GM12878 (cell line): Measurements from ENCODE around the gene WDR75. TPM values are rescaled to one million over a fixed set of nuclear protein-coding genes. Genes with fewer than 3 reads are reported as not detected.

ENCODE experiments used
- ATAC-seq: fragments of 200-7000 bp; cut with Tn5 transposase; 3 replicates; pipeline ENCODE4 v1.9.1; 2020; ENCODE audit warnings: mild to moderate bottlenecking, moderate library complexity
- BruUV-seq: library from RNA; stranded (reverse); fragments of 400-500 nt; replicated peaks from 2 replicates; lab custom pipeline; 2021; lab: Mats Ljungman, UMichigan
- CTCF ChIA-PET: fragments of 300-600 bp; sonication (Branson Sonifier 250); formaldehyde crosslinking; extraction: SDS; loops from one replicate; lab custom pipeline; 2021; ENCODE audit warnings: inconsistent platforms; lab: Yijun Ruan, JAX
- POLR2A ChIA-PET: fragments of 350-600 bp; formaldehyde crosslinking; extraction: SDS; loops from one replicate; lab custom pipeline; 2021; ENCODE audit warnings: inconsistent platforms; lab: Charles Lee
- RAD21 ChIA-PET: fragments of 300-600 bp; sonication (Branson Sonifier 250); formaldehyde crosslinking; loops from one replicate; lab custom pipeline; 2023; ENCODE audit warnings: antibody characterized with exemption; ENCODE audit not compliant: unreplicated experiment; lab: Charles Lee
- SMC1A ChIA-PET: fragments of 300-600 bp; sonication (Branson Sonifier 250); formaldehyde crosslinking; loops from one replicate; lab custom pipeline; 2023; ENCODE audit not compliant: unreplicated experiment, uncharacterized antibody; lab: Charles Lee
- DNase-seq: peaks from one replicate; pipeline ENCODE4 v3.0.0-alpha.2; 2011; ENCODE audit warnings: low read depth, low spot score
- FAIRE-seq: peaks from 3 replicates; lab custom pipeline; 2011; peaks lifted over from hg19 to GRCh38; lab: Jason Lieb, UNC
- H2AFZ ChIP-seq: 2 replicates; pipeline ENCODE4 v1.6.0; 2011; ENCODE audit warnings: low read depth, low read length, control low read depth; ENCODE audit not compliant: control insufficient read depth
- H3K27ac ChIP-seq: 2 replicates; pipeline ENCODE4 v1.5.1; 2011; ENCODE audit warnings: control low read depth; ENCODE audit not compliant: control insufficient read depth, insufficient read depth
- H3K27me3 ChIP-seq, 2 experiments: replicated peaks in 1 of 2; 2 replicates each; pipeline versions ENCODE4 v1.6.0 to v1.6.1; 2011; ENCODE audit warnings: low read length in 1 of 2; ENCODE audit not compliant: control insufficient read depth in 2 of 2, insufficient read depth in 2 of 2
- H3K36me3 ChIP-seq, 2 experiments: 2 replicates each; pipeline ENCODE4 v1.5.1; 2011; ENCODE audit warnings: low read length in 1 of 2; ENCODE audit not compliant: control insufficient read depth in 2 of 2, insufficient read depth in 2 of 2
- H3K4me1 ChIP-seq: 2 replicates; pipeline ENCODE4 v1.6.1; 2011; ENCODE audit warnings: mild to moderate bottlenecking, low read length, moderate library complexity, mixed read lengths; ENCODE audit not compliant: control insufficient read depth, insufficient read depth
- H3K4me2 ChIP-seq: 2 replicates; pipeline ENCODE4 v1.6.0; 2011; ENCODE audit warnings: control low read depth; ENCODE audit not compliant: control insufficient read depth, insufficient read depth
- H3K4me3 ChIP-seq: fragments of 200-600 bp; sonication (generic); 2 replicates; pipeline ENCODE4 v1.5.1; 2016
- H3K79me2 ChIP-seq: 2 replicates; pipeline ENCODE4 v1.6.0; 2011; ENCODE audit warnings: low read length; ENCODE audit not compliant: control insufficient read depth, insufficient read depth
- H3K9ac ChIP-seq: 2 replicates; pipeline ENCODE4 v1.8.0; 2011; ENCODE audit warnings: low read length, control low read depth, mixed read lengths; ENCODE audit not compliant: control insufficient read depth, insufficient read depth
- H3K9me3 ChIP-seq: replicated peaks from 3 replicates; pipeline ENCODE4 v1.5.1; 2011; ENCODE audit warnings: mild to moderate bottlenecking, low read length; ENCODE audit not compliant: control insufficient read depth, insufficient read depth
- H4K20me1 ChIP-seq: 2 replicates; pipeline ENCODE4 v1.6.0; 2011; ENCODE audit not compliant: control insufficient read depth, insufficient read depth
- ATF2 ChIP-seq: IDR thresholded peaks from 2 replicates; pipeline ENCODE4 v1.6.1; 2012; ENCODE audit warnings: low read length, inconsistent platforms
- BCL11A ChIP-seq: IDR thresholded peaks from 2 replicates; pipeline ENCODE4 v1.6.1; 2011; ENCODE audit warnings: low read depth, low read length
- CTCF ChIP-seq, 3 experiments: IDR thresholded peaks in 2 of 3; conservative IDR thresholded peaks in 1 of 3; 2 replicates each; pipeline ENCODE4 v1.5.1; 2011; ENCODE audit warnings: low read depth in 3 of 3, low read length in 3 of 3, mild to moderate bottlenecking in 3 of 3, control low read depth in 2 of 3, moderate library complexity in 2 of 3, inconsistent platforms in 1 of 3, mixed read lengths in 1 of 3; ENCODE audit not compliant: control insufficient read depth in 2 of 3, insufficient read depth in 1 of 3; ENCODE audit errors: extremely low read depth in 1 of 3
- FOXK2 ChIP-seq: fragments of 450-650 bp; IDR thresholded peaks from 2 replicates; pipeline ENCODE4 v1.6.1; 2017; ENCODE audit warnings: mild to moderate bottlenecking, moderate library complexity
- FOXM1 ChIP-seq: IDR thresholded peaks from 2 replicates; pipeline ENCODE4 v1.6.1; 2012; ENCODE audit warnings: low read depth, mild to moderate bottlenecking, inconsistent platforms, low read length, moderate library complexity
- GABPA ChIP-seq: IDR thresholded peaks from 2 replicates; pipeline ENCODE4 v1.6.1; 2014; ENCODE audit warnings: antibody characterized with exemption, low read depth, mild to moderate bottlenecking, inconsistent platforms
- HSF1 ChIP-seq: fragments of 150-350 bp; IDR thresholded peaks from 2 replicates; pipeline ENCODE4 v1.6.1; 2014; ENCODE audit warnings: mild to moderate bottlenecking, low read depth, low read length
- NR2F1 ChIP-seq: fragments of 450-650 bp; conservative IDR thresholded peaks from 2 replicates; pipeline ENCODE4 v1.6.1; 2017; ENCODE audit warnings: mild to moderate bottlenecking
- RAD21 ChIP-seq: IDR thresholded peaks from 2 replicates; pipeline ENCODE4 v1.6.1; 2011; ENCODE audit warnings: mild to moderate bottlenecking, low read depth, low read length, moderate library complexity; ENCODE audit not compliant: insufficient read depth
- SMAD1 ChIP-seq: fragments of 450-650 bp; IDR thresholded peaks from 2 replicates; pipeline ENCODE4 v1.6.1; 2018; ENCODE audit warnings: mild to moderate bottlenecking, low read depth; ENCODE audit not compliant: partially characterized antibody
- SMC3 ChIP-seq: IDR thresholded peaks from 2 replicates; pipeline ENCODE4 v1.6.1; 2011; ENCODE audit warnings: low read length, improper control_type of control experiment, borderline replicate concordance
- SPI1 ChIP-seq: IDR thresholded peaks from 2 replicates; pipeline ENCODE4 v1.6.1; 2011; ENCODE audit warnings: low read depth, mild to moderate bottlenecking, low read length, moderate library complexity, borderline replicate concordance; ENCODE audit not compliant: insufficient read depth
- SUPT20H ChIP-seq: IDR thresholded peaks from 2 replicates; pipeline ENCODE4 v1.6.1; 2011; ENCODE audit warnings: low read depth, mild to moderate bottlenecking, low read length, moderate library complexity, borderline replicate concordance; ENCODE audit not compliant: control insufficient read depth
- SUZ12 ChIP-seq: fragments of 200-600 bp; sonication (generic); IDR thresholded peaks from one replicate; pipeline ENCODE4 v1.6.1; 2018; ENCODE audit warnings: antibody characterized with exemption, mild to moderate bottlenecking; ENCODE audit not compliant: unreplicated experiment
- TCF12 ChIP-seq: IDR thresholded peaks from 2 replicates; pipeline ENCODE4 v1.6.1; 2011; ENCODE audit warnings: low read depth, mild to moderate bottlenecking, low read length
- TCF3 ChIP-seq: IDR thresholded peaks from 2 replicates; pipeline ENCODE4 v1.6.1; 2012; ENCODE audit warnings: low read depth, mild to moderate bottlenecking, low read length, borderline replicate concordance; ENCODE audit not compliant: insufficient read depth
- YY1 ChIP-seq: IDR thresholded peaks from 2 replicates; pipeline ENCODE4 v1.6.1; 2011; ENCODE audit warnings: low read depth, mild to moderate bottlenecking, low read length
- ZSCAN29 ChIP-seq: fragments of 450-650 bp; IDR thresholded peaks from 2 replicates; pipeline ENCODE4 v1.6.1; 2017; ENCODE audit warnings: mild to moderate bottlenecking, moderate library complexity
- WGBS: methylation state at CpG from one replicate; pipeline ENCODE4 v1.1.6; 2016; ENCODE audit warnings: low lambda C conversion rate; ENCODE audit not compliant: insufficient replicate concordance, insufficient coverage; ENCODE audit errors: missing lambda C conversion rate; 5-methylcytosine and 5-hydroxymethylcytosine counted together
- in situ Hi-C: fragments of 300-500 bp; cut with MboI; formaldehyde crosslinking; loops from 9 replicates; pipeline ENCODE4 v1.14.3; 2018; ENCODE audit warnings: mixed read lengths
- intact Hi-C: fragments of 100-400 bp; cut with micrococcal nuclease; formaldehyde crosslinking; loops from one replicate; pipeline ENCODE4 v1.14.2; 2022; ENCODE audit not compliant: unreplicated experiment
- polyA plus RNA-seq, 11 experiments: library from polyadenylated mRNA; depleted of rRNA in 4 of 11; unstranded in 6 of 11; stranded (reverse) in 5 of 11; fragments of >200 nt; fragmentation: Nextera tagmentation in 4 of 11; fragmentation: Illumina TruSeq in 1 of 11; extraction: Ambion mirVana in 4 of 11; extraction: Trizol in 1 of 11; gene quantifications; 1 replicate in 1 of 11; 2 replicates in 10 of 11; pipeline versions ENCODE4 v1.2.1 to v1.2.3, GENCODE V29; 2011 to 2016; ENCODE audit warnings: inconsistent platforms in 2 of 11, missing spikeins in 2 of 11, low read depth in 1 of 11
- total RNA-seq, 4 experiments: library from RNA; depleted of rRNA in 3 of 4; stranded (reverse); fragments of >200 nt in 3 of 4; fragmentation: Illumina TruSeq in 1 of 4; extraction: Trizol in 1 of 4; gene quantifications; 2 replicates each; pipeline versions ENCODE4 v1.2.1 to v1.2.3, GENCODE V29; 2013 to 2021

The WDR75 gene
- total and polyA plus RNA-seq, 10 of the 15 experiments (the other 5 are each of a cell fraction or from before 2014, with no cell fraction given) = 53.1 to 98.5 (median 71.5) TPM

- H3K36me3 ChIP-seq = no peaks in the 10 kb centered on the region
- ChIA-PET POLR2A (no interaction called here), RAD21 (interaction anchor here (0.6 to 2.6 kb wide), 14 partner anchors 17 to 898 kb away, joined by 3 to 20 read pairs (median 6); partner anchors contain the start of gene WDR75), SMC1A (interaction anchor here (0.7 to 2.0 kb wide), 22 partner anchors 9 to 1832 kb away, joined by 3 to 19 read pairs (median 4); no protein-coding TSS in a partner anchor), CTCF (interaction anchor here (0.7 to 2.3 kb wide), 30 partner anchors 9 to 1832 kb away, joined by 3 to 33 read pairs (median 6); no protein-coding TSS in a partner anchor)
- H3K4me3 ChIP-seq = no peak overlapping the region
- no peak overlapping the region for H3K27ac ChIP-seq
- H4K20me1 ChIP-seq = no peaks in the 10 kb centered on the region
- H3K79me2 ChIP-seq = no peaks in the 10 kb centered on the region
- in situ Hi-C loops = loop anchor here (5.0 kb wide), 2 partner anchors 315 to 890 kb away; no protein-coding TSS in a partner anchor
- TF ChIP-seq TCF12 = no peak
- TF ChIP-seq SUZ12 = no peak
- TF ChIP-seq SMC3 = peak; percentile 87; the same call in 1 of the 2 replicates
- TF ChIP-seq FOXM1 = no peak
- no peak for TF ChIP-seq YY1
- TF ChIP-seq TCF3 = no peak
- no peak for TF ChIP-seq SPI1
- no peak for TF ChIP-seq ZSCAN29
- no peak for TF ChIP-seq BCL11A
- no peak for TF ChIP-seq FOXK2
- no peak for TF ChIP-seq HSF1
- peak; percentile 85 for TF ChIP-seq RAD21
- TF ChIP-seq SUPT20H = no peak
- TF ChIP-seq CTCF (IDR thresholded peaks at IDR 0.05 in 2 of 3, conservative IDR thresholded peaks at IDR 0.05 in 1 of 3; ENCODE audit: control insufficient read depth in 2 of 3, extremely low read depth in 1 of 3, insufficient read depth in 1 of 3, low read depth in 3 of 3, low read length in 3 of 3) = peak; percentile 53 to 77 (median 58)
- no peak for TF ChIP-seq ATF2
- TF ChIP-seq SMAD1 = no peak
- no peak for TF ChIP-seq NR2F1
- no peak for TF ChIP-seq GABPA
- no peak overlapping the region for H3K4me2 ChIP-seq
- FAIRE-seq (peak; percentile 96), ATAC-seq (peak; percentile 81), DNase-seq (no peak)
- no peaks in the 10 kb centered on the region for H3K4me1 ChIP-seq
- no peaks in the 10 kb centered on the region for H3K27me3 ChIP-seq
- intact Hi-C loops = loop anchor here (1.0 to 10.0 kb wide), 6 partner anchors 125 to 886 kb away; no protein-coding TSS in a partner anchor
- BruUV-seq = no TSS peak
- H2AFZ ChIP-seq = no peak overlapping the region
- H3K9me3 ChIP-seq = no peaks in the 10 kb centered on the region
- no peak overlapping the region for H3K9ac ChIP-seq
- 21% methylated on average over 4 of the region's 4 CpGs for WGBS
These were observed 28.8 kb upstream of the WDR75 start for GRCh38 chr2:189412330-189412953.
